Measurements from ENCODE around the gene LRRC3C.
"Not testable (repeated sequence)": the region's sequence is repeated elsewhere in the genome, so short reads cannot be mapped to it uniquely, and the experiment has no call there.

Gene LRRC3C

DNA sequence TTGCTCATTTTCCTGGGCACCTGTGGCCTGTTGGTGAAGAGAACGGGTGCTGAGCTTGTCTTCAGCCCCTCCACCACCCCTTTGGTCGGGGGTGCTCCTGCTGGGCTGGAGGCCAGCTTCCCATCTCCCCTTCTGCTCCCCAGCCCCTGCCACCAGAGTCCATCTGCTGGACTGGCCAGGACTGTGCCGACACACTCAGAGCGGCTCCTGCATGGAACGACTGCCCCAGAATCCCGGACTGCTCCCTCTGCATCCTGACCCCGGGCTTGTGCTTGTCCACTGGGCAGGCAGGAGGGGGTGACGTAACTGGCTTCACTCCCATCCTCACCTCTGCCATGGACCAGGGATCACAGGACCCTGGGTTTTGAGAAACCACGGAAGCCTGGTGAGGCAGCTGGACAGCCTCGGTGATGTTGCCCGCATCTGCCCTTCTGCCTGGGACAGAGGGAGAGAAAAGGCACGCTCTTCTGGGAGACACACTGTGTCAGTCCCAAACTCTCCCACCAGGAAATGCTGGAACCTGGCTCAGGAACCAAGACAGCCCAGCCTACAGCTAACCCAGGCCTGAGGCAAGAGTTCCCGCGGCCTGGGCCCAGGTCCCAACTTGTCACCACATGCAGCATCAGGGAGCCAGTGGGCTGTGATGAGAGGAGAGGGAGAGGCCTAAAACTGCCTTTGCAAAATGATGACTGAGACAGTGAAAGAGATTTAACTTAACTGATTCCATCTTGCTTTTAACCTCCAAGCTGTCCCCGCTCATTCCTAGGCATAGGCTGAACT is 19.2 kb downstream of the LRRC3C start:
- in situ Hi-C loops (cut with MboI; ENCODE audit: low sequenced_read_pairs): no loop called here

DNA sequence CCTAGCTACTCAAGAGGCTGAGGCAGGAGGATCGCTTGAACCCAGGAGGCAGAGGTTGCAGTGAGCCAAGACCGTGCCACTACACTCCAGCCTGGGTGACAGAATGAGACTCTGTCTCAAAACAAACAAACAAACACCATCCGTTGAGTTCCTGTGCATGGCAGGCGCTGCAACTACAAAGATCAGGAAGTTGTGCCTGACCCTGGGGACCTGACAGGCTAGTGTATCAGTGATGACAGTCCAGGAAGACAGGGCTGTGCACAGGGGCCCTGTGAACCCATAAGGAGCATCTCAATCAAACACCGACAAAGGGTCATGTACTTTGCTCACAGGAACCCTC is 20.9 kb downstream of the LRRC3C start:
- in situ Hi-C loops (cut with MboI; ENCODE audit: low sequenced_read_pairs): not testable (repeated sequence)

DNA sequence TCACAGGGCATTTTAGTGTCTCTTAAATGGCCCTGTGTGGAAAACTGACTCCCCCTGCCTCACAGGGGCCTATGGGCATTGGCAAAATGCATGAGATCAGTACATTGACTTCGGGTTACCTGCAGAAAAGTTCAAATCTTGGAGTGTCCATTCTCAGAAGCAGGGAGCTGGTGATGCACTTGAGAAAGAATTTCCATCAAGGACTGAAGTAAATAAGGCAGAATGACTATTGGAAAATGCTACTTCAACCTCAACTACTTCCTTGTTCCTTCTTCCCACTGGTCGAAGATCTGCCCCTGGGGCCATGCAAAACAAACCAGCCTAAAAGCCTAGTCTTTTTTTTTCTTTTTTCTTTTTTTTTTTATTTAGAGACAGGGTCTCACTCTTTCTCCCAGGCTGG is 21.5 kb downstream of the LRRC3C start:
- in situ Hi-C loops (cut with MboI; ENCODE audit: low sequenced_read_pairs): no loop called here

DNA sequence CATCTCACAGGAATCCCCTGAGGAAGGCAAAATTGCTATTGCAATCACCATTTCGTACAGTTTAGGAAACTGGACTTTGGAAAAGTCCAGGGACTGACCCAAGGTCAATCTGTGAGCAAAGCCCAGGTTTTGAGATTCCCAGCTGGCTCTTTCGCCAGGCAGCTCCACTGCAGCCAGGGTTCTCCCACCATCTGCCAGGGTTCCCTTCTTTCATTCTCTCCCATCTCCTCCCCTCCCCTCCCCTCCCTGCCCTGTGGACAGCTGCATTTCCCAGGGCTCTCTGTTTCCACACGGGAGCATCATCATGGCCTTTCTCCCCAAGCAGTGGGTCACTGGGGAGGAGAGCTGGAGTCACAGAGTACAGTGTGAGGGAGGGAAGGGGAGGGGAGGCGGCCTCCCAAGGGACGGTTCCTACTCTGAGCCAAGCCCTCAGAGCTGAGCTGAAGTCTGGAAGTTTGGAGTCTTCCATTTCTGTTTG is 23.4 kb downstream of the LRRC3C start:
- in situ Hi-C loops (cut with MboI; ENCODE audit: low sequenced_read_pairs): no loop called here

DNA sequence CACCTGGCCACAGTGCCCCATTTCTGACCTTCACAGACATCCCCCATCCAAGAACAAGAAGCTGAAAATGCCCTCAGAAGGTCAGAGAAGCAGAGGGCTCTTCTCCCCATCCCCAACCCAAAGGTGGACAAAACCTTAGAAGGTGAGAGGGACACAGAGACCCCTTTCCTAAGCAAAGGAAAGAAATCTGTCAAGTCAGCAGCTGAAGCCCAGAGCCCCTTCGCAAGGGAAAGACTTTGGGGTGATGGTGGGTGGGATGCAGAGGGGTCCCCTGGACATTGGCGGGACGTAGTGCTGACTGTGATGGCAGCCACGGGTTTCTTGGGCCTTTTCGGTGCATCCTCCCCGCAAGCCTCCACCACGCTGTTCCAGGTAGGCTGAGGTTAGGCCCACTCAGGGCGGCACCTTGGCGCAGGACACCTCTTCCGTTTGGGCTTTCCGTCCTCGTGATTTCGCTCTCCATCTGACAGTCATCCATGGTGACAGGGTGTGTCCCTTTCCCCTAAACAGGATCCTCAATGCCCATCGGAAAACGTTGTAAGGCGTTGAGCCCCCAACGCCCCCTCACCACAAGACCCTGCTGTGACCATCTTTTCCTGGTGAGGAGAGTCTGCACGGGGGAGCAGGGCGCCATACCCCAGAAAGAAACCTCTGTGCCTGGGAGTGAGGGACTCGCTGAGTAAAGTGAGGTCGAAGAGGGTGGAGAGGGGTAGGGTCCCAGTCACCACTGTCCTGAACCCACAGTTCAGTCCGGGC is 24.6 kb downstream of the LRRC3C start:
- in situ Hi-C loops (cut with MboI; ENCODE audit: low sequenced_read_pairs): no loop called here

DNA sequence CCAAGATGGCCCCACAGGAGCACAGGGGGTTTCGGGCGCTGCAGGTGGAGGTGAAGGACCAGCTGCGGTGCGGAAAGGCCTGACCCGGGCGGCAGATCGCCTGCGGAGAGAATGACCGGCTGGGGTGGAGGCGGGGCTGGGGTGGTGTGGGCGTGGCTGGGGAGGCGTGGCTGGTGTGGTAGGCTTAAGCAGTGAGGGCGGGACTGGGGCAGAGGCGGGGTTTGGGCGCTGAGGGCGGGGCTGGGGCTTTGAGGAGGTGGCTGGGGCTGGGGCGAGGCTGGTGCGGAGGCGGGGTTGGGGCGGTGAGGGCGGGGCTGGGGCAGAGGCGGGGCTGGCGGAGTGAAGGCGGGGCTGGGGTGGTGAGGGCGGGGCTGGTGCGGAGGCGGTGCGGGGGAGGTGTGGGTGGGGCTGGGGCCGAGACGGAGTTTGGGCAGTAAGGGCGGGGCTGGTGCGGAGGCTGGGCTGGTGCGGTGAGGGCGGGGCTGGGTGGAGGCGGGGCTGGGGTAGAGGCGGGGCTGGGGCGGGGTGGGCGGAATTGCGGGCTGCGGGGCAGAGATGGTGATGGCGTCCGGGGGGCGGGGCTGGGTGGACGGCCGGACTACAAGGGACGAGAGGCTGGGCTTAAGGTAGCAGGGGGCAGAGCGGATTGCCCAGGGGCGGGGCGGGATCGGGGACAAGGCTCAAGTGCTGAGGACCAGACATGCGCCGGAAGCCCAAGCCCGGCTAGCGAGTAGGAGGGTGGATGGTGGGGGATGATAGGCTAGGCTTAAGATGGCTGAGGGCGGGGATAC is 25.3 kb downstream of the LRRC3C start:
- in situ Hi-C loops (cut with MboI; ENCODE audit: low sequenced_read_pairs): no loop called here

DNA sequence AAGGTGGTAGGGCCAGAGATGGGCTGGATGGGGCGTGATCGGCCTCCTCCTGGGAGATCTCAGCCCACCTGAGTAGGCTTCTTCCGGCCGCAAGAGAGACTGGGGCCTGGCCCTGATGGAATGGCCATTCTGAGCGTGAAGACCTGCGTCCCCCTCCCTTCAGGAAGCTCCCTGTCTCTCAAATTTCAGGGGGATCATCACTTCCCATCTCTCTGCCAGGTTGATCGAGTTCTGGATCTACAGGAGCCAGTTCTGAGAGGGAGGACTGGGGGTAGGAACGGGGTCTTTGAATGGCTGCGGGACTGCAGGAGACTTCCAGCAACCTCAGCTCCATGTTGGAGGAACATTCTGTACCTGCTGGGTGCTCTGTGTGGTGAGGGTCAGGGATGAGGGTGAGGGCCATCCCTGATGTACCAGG is 25.9 kb downstream of the LRRC3C start:
- in situ Hi-C loops (cut with MboI; ENCODE audit: low sequenced_read_pairs): no loop called here

DNA sequence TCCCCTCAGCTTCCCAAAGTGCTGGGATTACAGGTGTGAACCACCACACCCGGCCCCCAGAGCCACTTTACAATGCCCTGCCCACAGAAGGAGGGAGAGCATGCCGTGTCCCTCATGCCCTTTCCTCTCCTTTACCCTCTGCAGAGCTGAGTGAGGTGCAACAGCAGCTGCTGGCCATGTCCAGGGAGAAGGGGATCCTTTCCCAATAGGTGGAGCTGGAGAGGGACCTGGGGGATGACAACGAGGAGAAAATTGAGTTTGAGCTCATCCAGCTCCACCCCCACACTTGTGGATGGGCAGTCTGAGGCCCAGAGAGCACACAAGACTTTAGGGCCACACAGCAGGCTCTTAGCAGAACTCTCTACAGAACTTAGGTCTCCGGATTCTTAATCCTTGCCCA is 27.3 kb downstream of the LRRC3C start:
- in situ Hi-C loops (cut with MboI; ENCODE audit: low sequenced_read_pairs): no loop called here

DNA sequence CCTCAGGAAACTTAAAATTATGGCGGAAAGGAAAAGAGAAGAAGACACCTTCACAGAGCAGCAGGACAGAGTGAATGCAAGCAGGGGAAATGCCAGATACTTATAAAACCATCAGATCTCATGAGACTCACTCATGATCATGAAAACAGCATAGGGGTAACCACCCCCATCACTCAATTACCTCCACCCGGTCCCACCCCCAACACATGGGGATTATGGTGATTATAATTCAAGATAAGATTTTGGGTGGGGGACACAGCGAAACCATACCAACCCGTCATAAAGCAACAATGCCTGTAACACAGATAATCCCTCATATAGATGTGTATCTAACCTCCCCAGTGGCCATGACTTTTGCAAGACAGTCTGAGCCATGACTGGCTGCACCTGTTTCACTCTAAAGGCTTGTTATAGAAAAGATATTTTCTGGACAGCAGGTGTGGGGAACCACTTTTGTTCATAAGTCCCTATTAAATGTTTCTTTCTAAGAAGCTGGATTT is 28.2 kb downstream of the LRRC3C start:
- in situ Hi-C loops (cut with MboI; ENCODE audit: low sequenced_read_pairs): no loop called here

DNA sequence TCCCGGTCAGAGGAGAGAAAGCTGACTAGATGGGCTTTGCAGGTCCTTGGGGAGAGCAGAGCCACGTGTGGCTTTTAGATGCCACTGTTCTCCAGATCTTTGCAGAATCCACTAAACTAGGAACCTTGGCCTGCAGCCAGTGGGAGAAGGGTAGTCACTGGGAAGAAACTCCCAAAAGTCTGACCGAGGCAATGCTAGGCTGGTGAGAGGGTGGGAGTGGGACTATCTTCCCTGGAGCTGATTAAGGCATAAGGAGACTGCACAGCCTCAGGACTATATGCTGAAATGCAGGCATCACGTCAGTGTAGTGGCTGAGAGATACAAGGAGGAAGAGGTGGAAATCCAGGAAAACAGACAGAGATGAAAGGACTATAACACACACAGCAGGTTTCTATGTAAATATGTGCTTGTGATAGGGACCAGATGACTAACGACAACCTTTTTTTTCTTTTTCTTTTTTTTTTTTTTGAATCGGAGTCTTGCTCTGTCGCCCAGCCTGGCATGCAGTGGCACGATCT is 33.1 kb downstream of the LRRC3C start:
- in situ Hi-C loops (cut with MboI; ENCODE audit: low sequenced_read_pairs): no loop called here

DNA sequence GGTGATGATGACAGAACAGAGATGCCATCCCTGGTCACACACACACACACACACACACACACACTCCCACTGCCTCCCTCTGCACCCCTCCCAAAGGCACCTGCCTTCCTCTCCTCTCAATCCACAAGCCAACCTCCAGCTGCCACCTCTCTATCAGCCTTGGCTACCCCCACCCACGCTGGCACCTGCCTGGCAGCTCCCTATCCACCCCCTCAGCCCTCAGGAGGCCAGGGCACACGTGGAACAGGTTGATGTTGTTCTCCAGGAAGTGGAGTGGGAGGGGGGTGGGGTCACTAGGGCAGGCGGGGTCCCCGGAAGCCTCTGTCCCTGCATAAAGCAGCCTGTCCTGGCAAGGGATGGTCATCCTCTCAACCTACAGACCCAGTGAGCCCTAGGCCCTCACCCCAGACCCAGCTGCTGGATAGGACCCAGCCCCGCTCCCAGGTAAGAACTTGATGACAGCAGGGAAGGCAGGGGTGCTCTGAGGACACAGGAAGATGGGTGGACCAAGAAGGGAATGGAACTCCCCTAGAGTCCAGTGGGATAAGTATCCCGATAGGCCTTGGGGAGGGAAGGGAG is 35.2 kb downstream of the LRRC3C start, which contains the start of gene GSDMA:
TSS of gene GSDMA (plus strand) at position 363 of the 579 bp plus-strand sequence. CDS start 2,684 bp downstream, outside the sequence.
- in situ Hi-C loops (cut with MboI; ENCODE audit: low sequenced_read_pairs): no loop called here

DNA sequence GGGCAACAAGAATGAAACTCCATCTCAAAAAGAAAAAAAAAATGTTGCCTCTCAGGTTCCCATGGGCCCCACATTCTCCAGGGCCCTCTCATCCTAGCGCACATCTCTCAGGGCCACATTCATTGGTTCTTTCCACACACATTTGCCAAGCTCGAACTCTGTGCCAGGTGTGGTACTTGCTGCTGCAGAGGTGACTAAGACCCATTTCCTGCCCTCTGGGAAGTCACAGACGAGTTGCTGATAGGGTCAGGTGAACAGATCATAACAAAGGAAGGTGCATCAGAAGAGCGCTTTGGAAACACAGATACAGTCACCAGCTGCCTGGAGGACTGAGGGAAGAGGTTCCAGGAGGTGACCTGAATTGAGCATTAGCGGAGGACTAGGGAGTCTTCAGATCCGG is 36.3 kb downstream of the LRRC3C start:
- in situ Hi-C loops (cut with MboI; ENCODE audit: low sequenced_read_pairs): no loop called here

DNA sequence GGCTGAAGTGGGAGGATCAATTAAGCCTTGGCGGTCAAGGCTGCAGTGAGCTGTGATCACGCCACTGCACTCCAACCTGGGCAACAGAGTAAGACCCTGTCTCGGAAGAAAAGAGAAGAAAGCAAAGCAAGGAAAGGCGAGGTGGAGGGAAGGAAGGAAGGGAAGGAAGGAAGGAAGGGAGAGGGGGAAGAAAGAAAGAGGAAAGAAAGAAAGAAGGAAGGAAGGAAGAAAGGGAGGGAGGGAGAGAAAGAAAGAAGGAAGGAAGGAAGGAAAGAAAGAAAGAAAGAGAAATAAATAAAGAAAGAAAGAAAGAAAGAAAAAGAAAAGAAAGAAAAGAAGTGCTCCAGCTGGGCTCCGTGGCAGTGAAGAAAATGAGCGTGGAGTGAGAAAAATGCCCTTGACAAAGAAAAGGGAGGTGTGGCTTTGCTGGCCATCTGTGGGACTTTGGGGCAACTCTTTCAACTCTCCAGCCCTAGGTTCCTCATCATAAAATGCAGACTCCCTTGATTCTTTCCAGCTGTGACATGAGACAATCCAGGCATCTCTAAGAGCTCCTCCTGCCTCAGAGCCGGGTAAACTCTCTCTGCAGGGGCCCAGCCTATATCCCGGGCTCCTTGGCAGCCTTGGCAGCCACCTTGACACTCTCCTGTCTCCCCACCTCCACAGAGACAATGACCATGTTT is 37.6 kb downstream of the LRRC3C start:
- in situ Hi-C loops (cut with MboI; ENCODE audit: low sequenced_read_pairs): no loop called here

DNA sequence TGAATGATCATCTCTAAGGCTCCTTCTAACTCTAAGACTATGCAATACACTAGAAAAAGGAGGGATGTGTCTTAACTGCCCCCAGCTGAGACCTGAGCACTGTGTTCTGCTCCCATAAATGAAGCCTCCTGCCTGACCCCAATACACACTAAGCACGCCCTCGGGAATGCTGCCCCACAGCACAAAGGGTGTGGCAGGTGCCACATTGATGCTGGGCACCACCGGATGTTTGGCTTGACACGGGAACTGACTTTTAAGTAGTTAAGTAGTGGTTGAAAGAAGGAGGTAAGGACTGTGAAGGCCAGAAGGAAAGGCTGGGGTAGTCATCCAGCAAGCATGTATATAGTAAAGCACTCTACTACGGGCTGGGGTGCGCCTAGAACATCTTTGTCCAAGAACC is 39.2 kb downstream of the LRRC3C start:
- in situ Hi-C loops (cut with MboI; ENCODE audit: low sequenced_read_pairs): no loop called here

DNA sequence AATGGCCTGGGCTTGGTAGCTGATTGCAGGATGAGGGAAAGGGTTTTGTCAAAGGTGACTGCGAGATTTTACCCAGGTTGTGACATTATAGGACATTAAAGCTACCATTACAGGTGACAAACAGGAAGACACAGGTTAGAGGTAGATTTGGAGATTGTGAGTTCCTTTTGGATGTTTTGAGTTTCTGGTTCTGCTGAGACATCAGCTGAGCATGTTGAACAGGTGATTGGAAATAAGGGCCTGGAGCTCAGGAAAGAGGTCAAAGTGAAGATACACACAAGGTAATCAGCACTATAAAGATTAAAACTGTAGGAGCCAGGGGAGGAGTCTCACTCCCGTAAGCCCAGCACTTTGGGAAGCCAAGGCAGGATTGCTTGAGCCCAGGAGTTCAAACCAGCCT is 41.2 kb downstream of the LRRC3C start:
- in situ Hi-C loops (cut with MboI; ENCODE audit: low sequenced_read_pairs): no loop called here

DNA sequence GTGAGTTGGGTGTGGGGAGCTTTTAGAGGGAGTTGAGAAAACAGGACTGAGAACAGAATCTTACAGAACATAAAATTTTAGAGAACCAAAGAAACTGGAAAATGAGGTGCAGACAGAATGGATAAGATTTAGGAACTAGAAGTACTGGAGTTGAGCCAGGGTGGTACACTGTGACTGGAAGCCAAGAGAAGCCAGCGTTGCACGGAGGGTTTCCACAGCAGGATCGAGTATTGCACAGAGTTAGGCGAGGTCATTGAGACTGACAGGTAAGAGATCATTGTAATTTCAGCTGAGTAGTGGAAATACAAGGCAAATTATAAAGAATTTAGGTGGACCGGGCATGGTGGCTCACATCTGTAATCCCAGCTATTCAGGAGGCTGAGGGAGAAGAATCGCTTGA is 41.8 kb downstream of the LRRC3C start:
- in situ Hi-C loops (cut with MboI; ENCODE audit: low sequenced_read_pairs): no loop called here

DNA sequence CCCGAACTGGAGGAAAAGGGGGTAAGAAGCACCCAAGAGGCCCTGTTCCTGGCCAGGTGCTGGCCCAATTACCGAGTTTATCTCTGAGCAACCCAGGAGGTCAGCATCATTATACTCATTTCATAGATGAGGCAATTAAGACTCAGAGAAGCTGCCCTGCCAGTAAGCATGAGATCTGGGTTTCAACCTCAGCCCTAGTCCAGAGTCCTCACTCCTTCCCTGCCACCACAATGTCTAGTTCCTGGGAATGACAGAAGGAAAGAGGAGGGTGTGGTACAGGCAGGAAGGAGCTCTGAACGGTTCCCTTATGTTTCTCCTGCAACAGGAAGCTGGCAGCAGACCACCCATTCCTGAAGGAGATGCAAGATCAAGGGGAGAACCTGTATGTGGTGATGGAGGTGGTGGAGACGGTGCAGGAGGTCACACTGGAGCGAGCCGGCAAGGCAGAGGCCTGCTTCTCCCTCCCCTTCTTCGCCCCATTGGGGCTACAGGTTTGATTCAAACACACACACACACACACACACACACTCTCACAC is 42.7 kb downstream of the LRRC3C start:
- in situ Hi-C loops (cut with MboI; ENCODE audit: low sequenced_read_pairs): no loop called here

DNA sequence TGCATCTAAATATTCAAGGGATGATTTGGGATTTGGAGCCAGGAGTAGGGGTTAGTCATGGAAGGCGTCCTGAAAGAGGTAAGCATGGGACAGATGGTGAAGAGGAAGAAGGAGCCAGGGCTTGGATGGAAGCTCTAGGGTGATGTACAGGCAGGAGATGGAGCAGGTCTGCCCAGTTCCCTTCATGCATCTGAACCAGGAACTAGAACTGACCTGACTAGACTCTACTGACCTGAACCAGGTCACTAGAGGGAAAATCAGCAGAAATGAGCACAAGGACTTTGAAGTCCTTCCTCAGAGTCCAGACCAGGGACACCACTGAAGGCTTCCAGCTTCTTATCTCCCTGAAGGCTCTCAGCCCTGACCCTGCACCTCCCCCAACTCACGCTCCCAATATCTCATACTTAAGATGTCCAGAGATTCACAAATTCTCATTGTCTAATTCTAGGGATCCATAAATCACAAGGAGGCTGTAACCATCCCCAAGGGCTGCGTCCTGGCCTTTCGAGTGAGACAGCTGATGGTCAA is 43.6 kb downstream of the LRRC3C start:
- in situ Hi-C loops (cut with MboI; ENCODE audit: low sequenced_read_pairs): no loop called here

DNA sequence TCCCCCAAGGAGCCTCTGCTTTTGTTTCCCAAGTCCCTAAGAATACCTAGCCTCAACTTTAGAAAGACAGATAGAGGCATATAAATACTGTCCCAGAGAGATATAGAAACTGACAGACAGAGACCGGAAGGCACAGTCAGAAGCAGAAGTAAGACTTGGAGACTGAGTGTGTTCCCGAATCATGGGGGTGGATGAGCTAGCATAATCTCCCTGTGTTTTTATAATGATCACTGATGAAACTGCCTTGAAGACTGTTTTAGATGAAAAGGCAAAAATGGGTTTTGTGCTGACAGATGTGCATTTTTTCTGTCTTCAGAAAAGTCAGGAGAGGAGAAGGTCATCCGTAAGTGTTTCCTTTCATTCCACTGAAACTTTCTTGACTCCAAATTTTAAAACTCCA is 44.7 kb downstream of the LRRC3C start:
- in situ Hi-C loops (cut with MboI; ENCODE audit: low sequenced_read_pairs): no loop called here

DNA sequence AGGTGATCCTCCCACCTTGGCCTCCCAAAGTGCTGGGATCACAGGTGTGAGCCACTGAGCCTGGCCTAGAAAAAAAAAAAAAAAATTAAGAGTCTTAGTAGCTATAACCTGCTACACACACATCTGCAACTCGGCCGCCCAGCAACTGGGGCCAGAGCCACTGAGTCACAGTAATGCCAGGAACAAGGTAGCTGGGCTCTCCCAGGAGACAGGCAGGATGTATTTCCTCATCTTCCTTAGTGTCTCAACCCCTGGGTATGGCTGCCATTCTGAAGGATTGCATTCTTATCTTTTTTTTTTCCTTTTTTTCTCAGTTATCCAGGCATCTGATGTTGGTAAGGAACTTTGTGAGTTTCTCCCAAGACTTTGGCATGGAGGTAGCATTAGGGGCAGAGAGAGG is 46.0 kb downstream of the LRRC3C start:
- in situ Hi-C loops (cut with MboI; ENCODE audit: low sequenced_read_pairs): no loop called here

Data from hTERT RPE-1 (cell line).